Fibroblast of lung (primary cell): ENCODE measurements around the gene PIAS4. TPM values are rescaled to one million over a fixed set of nuclear protein-coding genes. Genes with fewer than 3 reads are reported as not detected.

Experiments
- DNase-seq, 2 donors: peaks; one replicate each; pipeline versions ENCODE4 v3.0.0 to v3.0.0-alpha.2; 2010; ENCODE audit warnings: low read depth in 2 of 2
- H2AFZ ChIP-seq: 2 replicates; pipeline ENCODE4 v1.5.1; 2012; ENCODE audit warnings: low read length, control low read depth, inconsistent platforms
- H3K27ac ChIP-seq: 2 replicates; pipeline ENCODE4 v1.5.1; 2011; ENCODE audit warnings: low read length, control low read depth; ENCODE audit not compliant: insufficient read depth
- H3K27me3 ChIP-seq: 2 replicates; pipeline ENCODE4 v1.5.1; 2011; ENCODE audit warnings: mild to moderate bottlenecking, low read length; ENCODE audit not compliant: control insufficient read depth, insufficient read depth
- H3K36me3 ChIP-seq: 2 replicates; pipeline ENCODE4 v1.5.1; 2011; ENCODE audit warnings: low read length; ENCODE audit not compliant: control insufficient read depth, insufficient read depth
- H3K4me1 ChIP-seq: 2 replicates; pipeline ENCODE4 v1.5.1; 2011; ENCODE audit warnings: low read length; ENCODE audit not compliant: control insufficient read depth, insufficient read depth; ENCODE audit errors: extremely low read depth
- H3K4me2 ChIP-seq: 2 replicates; pipeline ENCODE4 v1.5.1; 2011; ENCODE audit warnings: low read length, control low read depth; ENCODE audit not compliant: insufficient read depth; ENCODE audit errors: extremely low read depth
- H3K4me3 ChIP-seq, 4 experiments: fragments of 200-600 bp in 1 of 4; sonication (generic) in 1 of 4; replicated peaks in 1 of 4; 2 replicates each; pipeline ENCODE4 v1.5.1; 2011 to 2016; ENCODE audit warnings: low read length in 4 of 4, low read depth in 3 of 4, mild to moderate bottlenecking in 3 of 4, control low read depth in 2 of 4, inconsistent platforms in 1 of 4, mixed read lengths in 1 of 4; ENCODE audit not compliant: insufficient read depth in 1 of 4; ENCODE audit errors: control extremely low read depth in 1 of 4
- H3K79me2 ChIP-seq: 2 replicates; pipeline ENCODE4 v1.5.1; 2012; ENCODE audit warnings: mild to moderate bottlenecking, low read length, inconsistent platforms; ENCODE audit not compliant: control insufficient read depth, insufficient read depth
- H3K9ac ChIP-seq: 2 replicates; pipeline ENCODE4 v1.5.1; 2011; ENCODE audit warnings: mild to moderate bottlenecking, low read length, control low read depth; ENCODE audit not compliant: insufficient read depth
- H3K9me3 ChIP-seq: 2 replicates; pipeline ENCODE4 v1.5.1; 2012; ENCODE audit warnings: low read depth, low read length; ENCODE audit not compliant: control insufficient read depth, insufficient read depth
- H4K20me1 ChIP-seq: 2 replicates; pipeline ENCODE4 v1.5.1; 2011; ENCODE audit warnings: low read length; ENCODE audit not compliant: control insufficient read depth, insufficient read depth; ENCODE audit errors: extremely low read depth
- EZH2 ChIP-seq: IDR thresholded peaks from 2 replicates; pipeline ENCODE4 v1.5.1; 2012; ENCODE audit warnings: low read length, control low read depth, mild to moderate bottlenecking; ENCODE audit errors: missing control alignments
- polyA plus RNA-seq, 2 donors: library from polyadenylated mRNA; depleted of rRNA in 1 of 2; stranded (reverse) in 1 of 2; unstranded in 1 of 2; fragments of >200 nt; gene quantifications; 2 replicates each; pipeline ENCODE4 v1.2.1, GENCODE V29; 2011 to 2012; ENCODE audit warnings: missing spikeins in 1 of 2
- total RNA-seq: library from RNA; depleted of rRNA; stranded (reverse); fragments of >200 nt; gene quantifications from 2 replicates; pipeline ENCODE4 v1.2.1, GENCODE V29; 2014
- TF ChIP-seq, protein P1 (sequence below), 2 donors: IDR thresholded peaks in 1 of 2; conservative IDR thresholded peaks in 1 of 2; 1 replicate in 1 of 2; 2 replicates in 1 of 2; pipeline ENCODE4 v1.5.1; 2011 to 2012; ENCODE audit warnings: low read length in 2 of 2, control low read depth in 1 of 2, inconsistent platforms in 1 of 2, low read depth in 1 of 2, mild to moderate bottlenecking in 1 of 2

Gene PIAS4
- total and polyA plus RNA-seq, 2 donors (not counting 1 experiment from before 2014, with no cell fraction given), result 6.6 to 14.9 TPM

GRCh38 chr19:4086411-4086867 lies 78.9 kb downstream of the PIAS4 start:
- H3K79me2 ChIP-seq, result no peaks in the 10 kb centered on the region
- no peaks in the 10 kb centered on the region for H3K4me1 ChIP-seq
- no peak overlapping the region for H3K27ac ChIP-seq
- H4K20me1 ChIP-seq, result no peaks in the 10 kb centered on the region
- H3K4me3 ChIP-seq, result no peak overlapping the region
- TF ChIP-seq EZH2, result no peak
- TF ChIP-seq, protein P1, sequence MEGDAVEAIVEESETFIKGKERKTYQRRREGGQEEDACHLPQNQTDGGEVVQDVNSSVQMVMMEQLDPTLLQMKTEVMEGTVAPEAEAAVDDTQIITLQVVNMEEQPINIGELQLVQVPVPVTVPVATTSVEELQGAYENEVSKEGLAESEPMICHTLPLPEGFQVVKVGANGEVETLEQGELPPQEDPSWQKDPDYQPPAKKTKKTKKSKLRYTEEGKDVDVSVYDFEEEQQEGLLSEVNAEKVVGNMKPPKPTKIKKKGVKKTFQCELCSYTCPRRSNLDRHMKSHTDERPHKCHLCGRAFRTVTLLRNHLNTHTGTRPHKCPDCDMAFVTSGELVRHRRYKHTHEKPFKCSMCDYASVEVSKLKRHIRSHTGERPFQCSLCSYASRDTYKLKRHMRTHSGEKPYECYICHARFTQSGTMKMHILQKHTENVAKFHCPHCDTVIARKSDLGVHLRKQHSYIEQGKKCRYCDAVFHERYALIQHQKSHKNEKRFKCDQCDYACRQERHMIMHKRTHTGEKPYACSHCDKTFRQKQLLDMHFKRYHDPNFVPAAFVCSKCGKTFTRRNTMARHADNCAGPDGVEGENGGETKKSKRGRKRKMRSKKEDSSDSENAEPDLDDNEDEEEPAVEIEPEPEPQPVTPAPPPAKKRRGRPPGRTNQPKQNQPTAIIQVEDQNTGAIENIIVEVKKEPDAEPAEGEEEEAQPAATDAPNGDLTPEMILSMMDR (conservative IDR thresholded peaks at IDR 0.05 in 1 of 2, IDR thresholded peaks at IDR 0.05 in 1 of 2; ENCODE audit: low read depth in 1 of 2, low read length in 2 of 2), result no peak
- no peak overlapping the region for H2AFZ ChIP-seq
- DNase-seq, result no peak
- no peak overlapping the region for H3K4me2 ChIP-seq
- H3K27me3 ChIP-seq, result no peaks in the 10 kb centered on the region
- peaks cover 2% of the 10 kb centered on the region for H3K36me3 ChIP-seq
- H3K9me3 ChIP-seq, result no peaks in the 10 kb centered on the region
- no peak overlapping the region for H3K9ac ChIP-seq

- H3K27me3 ChIP-seq, result no peaks in the 10 kb centered on the region
- no peak overlapping the region for H3K4me3 ChIP-seq
- TF ChIP-seq, protein P1 (conservative IDR thresholded peaks at IDR 0.05 in 1 of 2, IDR thresholded peaks at IDR 0.05 in 1 of 2; ENCODE audit: low read depth in 1 of 2, low read length in 2 of 2), result no peak
- no peak for DNase-seq
- no peak overlapping the region for H3K9ac ChIP-seq
- H3K27ac ChIP-seq, result no peak overlapping the region
- no peak overlapping the region for H3K4me2 ChIP-seq
- H2AFZ ChIP-seq, result no peak overlapping the region
- no peaks in the 10 kb centered on the region for H4K20me1 ChIP-seq
- peaks cover 6% of the 10 kb centered on the region for H3K36me3 ChIP-seq
- H3K79me2 ChIP-seq, result no peaks in the 10 kb centered on the region
- H3K9me3 ChIP-seq, result no peaks in the 10 kb centered on the region
- H3K4me1 ChIP-seq, result no peaks in the 10 kb centered on the region
These were observed 80.5 kb downstream of the PIAS4 start for GRCh38 chr19:4087787-4088679.

GRCh38 chr19:4088975-4089374 lies 81.4 kb downstream of the PIAS4 start:
- H3K4me2 ChIP-seq, result no peak overlapping the region
- no peaks in the 10 kb centered on the region for H4K20me1 ChIP-seq
- no peaks in the 10 kb centered on the region for H3K9me3 ChIP-seq
- no peak for DNase-seq
- no peaks in the 10 kb centered on the region for H3K27me3 ChIP-seq
- no peak overlapping the region for H2AFZ ChIP-seq
- no peaks in the 10 kb centered on the region for H3K79me2 ChIP-seq
- H3K4me1 ChIP-seq, result no peaks in the 10 kb centered on the region
- no peak overlapping the region for H3K4me3 ChIP-seq
- TF ChIP-seq EZH2, result no peak
- TF ChIP-seq, protein P1 (conservative IDR thresholded peaks at IDR 0.05 in 1 of 2, IDR thresholded peaks at IDR 0.05 in 1 of 2; ENCODE audit: low read depth in 1 of 2, low read length in 2 of 2), result no peak
- no peak overlapping the region for H3K27ac ChIP-seq
- peaks cover 6% of the 10 kb centered on the region for H3K36me3 ChIP-seq
- no peak overlapping the region for H3K9ac ChIP-seq

Other genes starting within 250 kb of the PIAS4 start
- gene APBA3, start 246.0 kb upstream of the PIAS4 start, total RNA-seq, result 21.8 and 22.3 TPM in 2 replicates
- 2.7 TPM in 2 replicates for gene APBA3, start 246.0 kb upstream of the PIAS4 start, polyA plus RNA-seq
- gene MRPL54, start 245.1 kb upstream of the PIAS4 start, total RNA-seq, result 42.6 and 45.4 TPM in 2 replicates
- 29.7 and 32.5 TPM in 2 replicates for gene MRPL54, start 245.1 kb upstream of the PIAS4 start, polyA plus RNA-seq
- not detected in 2 replicates for gene RAX2, start 235.5 kb upstream of the PIAS4 start, total RNA-seq
- not detected in 2 replicates for gene RAX2, start 235.5 kb upstream of the PIAS4 start, polyA plus RNA-seq
- gene MATK, start 221.4 kb upstream of the PIAS4 start, total RNA-seq, result under 0.01 TPM in 1 of 2 replicates, not detected in the other
- gene MATK, start 221.4 kb upstream of the PIAS4 start, polyA plus RNA-seq, result not detected in 2 replicates
- not detected in 2 replicates for gene ZFR2, start 138.7 kb upstream of the PIAS4 start, total RNA-seq
- gene ZFR2, start 138.7 kb upstream of the PIAS4 start, polyA plus RNA-seq, result not detected in 2 replicates
- gene ATCAY, start 127.1 kb upstream of the PIAS4 start, total RNA-seq, result not detected in 2 replicates
- gene ATCAY, start 127.1 kb upstream of the PIAS4 start, polyA plus RNA-seq, result 0.01 and 0.05 TPM in 2 replicates
- not detected in 2 replicates for gene NMRK2, start 74.7 kb upstream of the PIAS4 start, total RNA-seq
- gene NMRK2, start 74.7 kb upstream of the PIAS4 start, polyA plus RNA-seq, result not detected in 2 replicates
- 113 and 114 TPM in 2 replicates for gene DAPK3, start 36.6 kb upstream of the PIAS4 start, total RNA-seq
- 68.0 and 69.8 TPM in 2 replicates for gene DAPK3, start 36.6 kb upstream of the PIAS4 start, polyA plus RNA-seq
- 2,646 and 3,813 TPM in 2 replicates for gene EEF2, start 22.3 kb upstream of the PIAS4 start, total RNA-seq
- gene EEF2, start 22.3 kb upstream of the PIAS4 start, polyA plus RNA-seq, result 976 and 986 TPM in 2 replicates
- 11.8 and 17.7 TPM in 2 replicates for gene ZBTB7A, start 59.2 kb downstream of the PIAS4 start, total RNA-seq
- gene ZBTB7A, start 59.2 kb downstream of the PIAS4 start, polyA plus RNA-seq, result 4.7 and 4.9 TPM in 2 replicates
- 159 and 177 TPM in 2 replicates for gene MAP2K2, start 116.4 kb downstream of the PIAS4 start, total RNA-seq
- 61.6 and 100 TPM in 2 replicates for gene MAP2K2, start 116.4 kb downstream of the PIAS4 start, polyA plus RNA-seq
- 0.17 TPM in 1 of 2 replicates, not detected in the other for gene CREB3L3, start 145.9 kb downstream of the PIAS4 start, total RNA-seq
- gene CREB3L3, start 145.9 kb downstream of the PIAS4 start, polyA plus RNA-seq, result not detected in 2 replicates
- gene SIRT6, start 174.8 kb downstream of the PIAS4 start, total RNA-seq, result 9.2 and 10.0 TPM in 2 replicates
- 8.8 and 11.0 TPM in 2 replicates for gene SIRT6, start 174.8 kb downstream of the PIAS4 start, polyA plus RNA-seq
- 2.3 and 2.6 TPM in 2 replicates for gene ANKRD24, start 175.0 kb downstream of the PIAS4 start, total RNA-seq
- gene ANKRD24, start 175.0 kb downstream of the PIAS4 start, polyA plus RNA-seq, result 0.09 and 0.14 TPM in 2 replicates
- gene EBI3, start 221.8 kb downstream of the PIAS4 start, total RNA-seq, result not detected in 2 replicates
- 0.05 and 0.14 TPM in 2 replicates for gene EBI3, start 221.8 kb downstream of the PIAS4 start, polyA plus RNA-seq
- gene YJU2, start 239.3 kb downstream of the PIAS4 start, total RNA-seq, result 12.6 and 14.7 TPM in 2 replicates
- 10.7 and 16.3 TPM in 2 replicates for gene YJU2, start 239.3 kb downstream of the PIAS4 start, polyA plus RNA-seq